Ovary (tissue), 3 donors: ENCODE measurements around the gene RPS6KB2.
"Not testable (repeated sequence)": the region's sequence is repeated elsewhere in the genome, so short reads cannot be mapped to it uniquely, and the experiment has no call there.

ENCODE experiments used
- CTCF ChIP-seq, 3 donors: fragments of 450-650 bp in 2 of 3; fragments of 200-600 bp in 1 of 3; IDR thresholded peaks; one replicate each; pipeline versions ENCODE4 v1.5.1 to v1.8.0; 2016 to 2022; ENCODE audit warnings: antibody characterized with exemption in 3 of 3, mild to moderate bottlenecking in 1 of 3
- EP300 ChIP-seq: sonication (generic); formaldehyde crosslinking; IDR thresholded peaks from one replicate; pipeline ENCODE4 v1.6.1; 2017; ENCODE audit warnings: antibody characterized with exemption
- donor health status: DM: no; HTN: no; CAD: no.

- TF ChIP-seq CTCF (IDR thresholded peaks at IDR 0.05); EP300: not testable (repeated sequence)
These were observed 882 bp upstream of the RPS6KB2 start for GRCh38 chr11:67427364-67427859.
